Ramos (cell line): ENCODE data around the gene ENPP4.
"Not testable (repeated sequence)": the region's sequence is repeated elsewhere in the genome, so short reads cannot be mapped to it uniquely, and the experiment has no call there.

ENCODE experiments used
- in situ Hi-C: fragments of 300-500 bp; cut with MboI; formaldehyde crosslinking; loops from one replicate; pipeline ENCODE4 v1.14.3; 2022; ENCODE audit warnings: low sequenced_read_pairs; ENCODE audit not compliant: unreplicated experiment

ENPP4 gene, protein sequence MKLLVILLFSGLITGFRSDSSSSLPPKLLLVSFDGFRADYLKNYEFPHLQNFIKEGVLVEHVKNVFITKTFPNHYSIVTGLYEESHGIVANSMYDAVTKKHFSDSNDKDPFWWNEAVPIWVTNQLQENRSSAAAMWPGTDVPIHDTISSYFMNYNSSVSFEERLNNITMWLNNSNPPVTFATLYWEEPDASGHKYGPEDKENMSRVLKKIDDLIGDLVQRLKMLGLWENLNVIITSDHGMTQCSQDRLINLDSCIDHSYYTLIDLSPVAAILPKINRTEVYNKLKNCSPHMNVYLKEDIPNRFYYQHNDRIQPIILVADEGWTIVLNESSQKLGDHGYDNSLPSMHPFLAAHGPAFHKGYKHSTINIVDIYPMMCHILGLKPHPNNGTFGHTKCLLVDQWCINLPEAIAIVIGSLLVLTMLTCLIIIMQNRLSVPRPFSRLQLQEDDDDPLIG

DNA sequence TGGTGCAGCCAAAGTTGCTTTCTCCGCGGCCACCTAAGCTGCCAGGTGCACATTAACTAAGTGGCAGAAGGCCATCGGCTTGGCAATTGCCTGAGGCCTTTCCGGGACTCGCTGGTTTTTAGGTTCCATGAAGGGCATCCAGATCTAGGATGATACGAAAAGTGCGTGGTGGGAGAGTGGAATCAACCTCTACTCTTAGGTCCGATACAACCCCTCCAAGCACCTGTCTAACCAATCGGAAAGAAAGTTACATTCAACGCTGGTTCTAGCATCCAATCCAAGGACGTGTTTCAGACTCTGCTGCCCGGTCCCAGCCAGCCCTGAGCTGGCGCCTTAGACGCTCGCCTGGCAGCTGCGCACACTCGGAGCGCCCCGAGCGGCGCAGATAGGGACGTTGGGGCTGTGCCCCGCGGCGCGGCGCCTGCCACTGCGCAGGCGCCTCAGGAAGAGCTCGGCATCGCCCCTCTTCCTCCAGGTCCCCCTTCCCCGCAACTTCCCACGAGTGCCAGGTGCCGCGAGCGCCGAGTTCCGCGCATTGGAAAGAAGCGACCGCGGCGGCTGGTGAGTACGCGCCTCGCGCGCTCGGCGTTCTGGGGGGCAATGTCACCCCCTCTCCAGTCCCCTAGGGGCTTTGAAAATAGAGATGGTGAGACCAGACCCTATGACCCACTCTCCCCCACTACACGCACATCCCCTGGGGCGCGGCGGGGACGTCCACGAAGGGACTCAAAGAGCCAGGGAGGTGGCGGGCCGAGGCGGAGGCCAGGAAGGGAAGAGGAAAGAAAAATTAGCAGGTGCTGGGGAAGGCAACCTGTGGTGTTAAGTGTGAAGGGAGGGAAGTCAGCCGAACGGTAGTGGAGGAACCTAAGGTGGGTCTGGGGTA lies at the start of gene ENPP4:
Gene ENPP4, plus strand, starts transcription at position 361 of the 883 bp plus-strand sequence. CDS start 9,595 bp downstream, outside the sequence.
- in situ Hi-C loops, result no loop called here

- in situ Hi-C loops, result loop anchor here (25.0 kb wide), 1 partner anchor 707 kb away; the partner anchor contains the start of gene MEP1A
Measured at GRCh38 chr6:46080111-46080510, 49.7 kb upstream of the ENPP4 start.

DNA sequence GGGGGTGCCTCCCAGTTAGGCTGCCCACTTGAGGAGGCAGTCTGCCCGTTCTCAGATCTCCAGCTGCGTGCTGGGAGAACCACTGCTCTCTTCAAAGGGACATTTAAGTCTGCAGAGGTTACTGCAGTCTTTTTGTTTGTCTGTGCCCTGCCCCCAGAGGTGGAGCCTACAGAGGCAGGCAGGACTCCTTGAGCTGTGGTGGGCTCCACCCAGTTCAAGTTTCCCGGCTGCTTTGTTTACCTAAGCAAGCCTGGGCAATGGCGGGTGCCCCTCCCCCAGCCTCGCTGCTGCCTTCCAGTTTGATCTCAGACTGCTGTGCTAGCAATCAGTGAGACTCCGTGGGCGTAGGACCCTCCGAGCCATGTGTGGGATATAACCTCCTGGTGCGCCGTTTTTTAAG lies 44.1 kb upstream of the ENPP4 start:
- in situ Hi-C loops, result loop anchor here (25.0 kb wide), 1 partner anchor 702 kb away; the partner anchor contains the start of gene MEP1A

- in situ Hi-C loops, result loop anchor here (5.0 to 25.0 kb wide), 2 partner anchors 322 to 697 kb away; partner anchors contain the start of gene MEP1A
Measured at GRCh38 chr6:46090115-46091079, 39.4 kb upstream of the ENPP4 start.

GRCh38 chr6:46091080-46091478 lies 38.7 kb upstream of the ENPP4 start:
- in situ Hi-C loops, result loop anchor here (5.0 to 25.0 kb wide), 2 partner anchors 321 to 696 kb away; partner anchors contain the start of gene MEP1A

- in situ Hi-C loops, result loop anchor here (25.0 kb wide), 1 partner anchor 692 kb away; the partner anchor contains the start of gene MEP1A
Measured at GRCh38 chr6:46095251-46095650, 34.5 kb upstream of the ENPP4 start.

DNA sequence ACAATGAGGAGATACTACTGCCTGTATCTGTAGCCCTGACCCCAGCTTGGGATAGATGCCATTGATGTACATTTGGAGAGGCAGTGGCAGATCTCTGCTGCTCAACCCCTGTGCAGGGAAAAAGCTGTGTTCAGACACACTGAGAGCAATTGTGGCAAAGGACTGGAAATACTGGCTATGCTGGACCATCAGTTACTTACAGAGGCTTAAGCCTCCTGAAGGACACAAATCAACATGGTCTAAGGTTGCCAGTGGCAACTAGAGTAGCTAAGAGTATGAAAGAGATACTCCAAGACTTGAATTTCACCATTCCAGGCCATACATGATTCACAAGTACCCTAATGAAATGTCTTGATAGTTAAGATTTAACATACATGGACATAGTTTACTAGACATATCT lies 32.4 kb upstream of the ENPP4 start:
- in situ Hi-C loops, result loop anchor here (25.0 kb wide), 1 partner anchor 690 kb away; the partner anchor contains the start of gene MEP1A

- in situ Hi-C loops, result loop anchor here (25.0 kb wide), 1 partner anchor 689 kb away; the partner anchor contains the start of gene MEP1A
Measured at GRCh38 chr6:46098678-46099077, 31.1 kb upstream of the ENPP4 start.

GRCh38 chr6:46099952-46100351 lies 29.8 kb upstream of the ENPP4 start:
- in situ Hi-C loops, result loop anchor here (25.0 kb wide), 1 partner anchor 687 kb away; the partner anchor contains the start of gene MEP1A

- in situ Hi-C loops, result no loop called here
Measured at GRCh38 chr6:46102123-46102522, 27.7 kb upstream of the ENPP4 start.

DNA sequence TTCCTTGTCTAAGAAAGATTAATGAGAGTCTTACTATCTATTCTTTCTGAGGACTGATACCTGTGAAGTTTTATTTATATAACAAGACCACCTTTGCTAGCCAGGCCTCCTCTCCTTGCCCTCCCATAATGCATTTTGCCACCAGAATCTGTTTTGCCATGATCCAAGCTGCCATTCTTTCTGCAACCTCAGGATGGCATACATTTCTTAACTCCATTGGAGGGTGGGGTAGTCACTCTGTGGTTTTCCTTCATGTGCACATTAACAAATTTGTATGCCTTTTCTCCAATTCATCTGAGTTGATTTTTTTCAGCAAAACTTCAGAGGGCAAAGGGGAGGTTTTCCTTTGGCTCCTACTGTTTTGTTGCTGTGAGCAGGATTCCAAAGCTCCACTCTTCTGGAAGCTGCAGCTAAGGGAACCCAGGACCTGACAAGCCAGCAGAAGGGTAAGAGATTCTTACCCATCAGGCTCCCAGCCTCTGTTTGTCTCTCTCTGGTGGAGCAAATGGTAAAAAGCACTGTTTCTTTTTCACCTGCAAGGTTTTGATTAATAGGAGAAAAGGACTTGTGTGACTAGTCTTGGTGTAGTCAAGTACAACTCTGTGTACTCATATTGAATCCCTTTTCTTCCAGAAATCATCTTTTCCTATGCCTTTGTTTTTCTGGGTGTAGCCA lies 26.2 kb upstream of the ENPP4 start:
- in situ Hi-C loops, result no loop called here

DNA sequence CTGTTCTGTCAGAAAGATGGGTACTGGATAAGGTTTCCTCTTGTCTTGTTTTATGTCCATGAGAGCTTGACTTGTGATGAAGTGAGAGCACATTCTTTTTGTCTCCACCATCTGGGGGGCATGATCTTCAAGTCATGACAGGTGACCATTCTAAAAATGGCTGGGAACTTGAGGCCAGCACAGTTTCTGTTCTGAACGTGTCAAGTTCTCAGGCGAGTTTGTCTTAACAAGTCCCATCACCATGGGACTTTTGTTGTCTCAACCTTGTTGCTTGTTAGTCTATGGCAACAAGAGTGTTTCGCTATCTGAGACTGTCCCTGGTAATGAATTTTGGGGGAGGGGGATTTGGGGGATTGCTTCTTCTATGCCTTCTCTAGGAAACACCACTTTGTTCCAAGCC lies 25.6 kb upstream of the ENPP4 start:
- in situ Hi-C loops, result no loop called here

- in situ Hi-C loops, result no loop called here
Measured at GRCh38 chr6:46105568-46105967, 24.2 kb upstream of the ENPP4 start.

DNA sequence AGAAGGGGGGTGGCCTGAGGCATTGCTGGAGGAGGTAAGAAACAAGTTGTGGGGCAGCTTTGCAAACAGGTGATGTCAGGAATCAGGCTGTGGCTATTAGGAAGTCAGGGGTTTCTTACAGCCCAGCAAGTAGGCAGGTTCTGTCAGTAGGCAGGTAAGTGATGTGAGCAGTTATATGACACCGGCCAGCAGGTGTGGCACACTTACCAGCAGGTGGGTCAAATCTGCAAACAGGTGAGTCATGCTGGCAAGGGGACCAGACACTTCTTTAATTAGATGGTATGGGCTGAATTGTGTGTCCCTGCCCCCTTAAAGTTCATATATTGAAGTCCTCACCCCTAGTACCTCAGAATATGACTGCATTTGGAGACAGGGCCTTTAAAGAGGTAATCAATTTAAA lies 16.4 kb upstream of the ENPP4 start:
- in situ Hi-C loops, result no loop called here

GRCh38 chr6:46115634-46116033 lies 14.2 kb upstream of the ENPP4 start:
- in situ Hi-C loops, result no loop called here

DNA sequence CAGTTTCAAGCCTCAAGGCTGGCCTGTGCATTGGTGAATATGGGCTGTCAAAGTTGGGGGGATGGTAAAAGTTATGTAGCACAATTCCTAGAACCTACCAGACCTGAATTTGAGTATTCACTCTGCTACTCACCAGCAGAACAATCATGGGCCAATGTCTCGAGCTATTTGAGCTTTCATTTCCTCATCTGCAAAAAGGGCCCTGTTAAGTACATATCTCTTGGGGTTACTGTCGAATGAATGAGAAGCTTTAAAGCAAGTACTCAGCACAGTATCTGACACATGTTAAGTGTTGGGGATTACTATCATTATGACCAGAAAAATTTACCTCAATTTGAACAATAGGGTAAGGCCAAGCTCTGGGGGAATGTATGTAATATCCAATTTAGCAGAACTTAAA lies 13.5 kb upstream of the ENPP4 start:
- in situ Hi-C loops, result no loop called here

DNA sequence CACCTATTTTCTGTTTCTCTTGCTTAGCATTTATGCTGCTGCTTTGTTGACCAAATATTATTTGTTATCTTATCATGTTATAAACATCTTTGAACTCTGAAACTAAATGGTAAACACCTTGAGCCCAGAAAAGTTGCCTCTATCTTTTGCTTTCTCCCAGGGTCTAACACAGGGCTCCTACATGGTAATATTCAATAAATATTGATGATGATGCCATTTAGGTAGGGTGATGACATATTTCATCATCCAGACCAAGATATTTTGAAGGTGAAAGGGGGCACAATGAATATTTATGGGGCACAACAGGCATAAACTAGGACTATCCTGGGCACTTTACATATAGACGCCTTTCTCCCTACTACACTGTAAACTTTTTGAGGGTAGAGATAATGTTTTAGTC lies 11.6 kb upstream of the ENPP4 start:
- in situ Hi-C loops, result no loop called here

DNA sequence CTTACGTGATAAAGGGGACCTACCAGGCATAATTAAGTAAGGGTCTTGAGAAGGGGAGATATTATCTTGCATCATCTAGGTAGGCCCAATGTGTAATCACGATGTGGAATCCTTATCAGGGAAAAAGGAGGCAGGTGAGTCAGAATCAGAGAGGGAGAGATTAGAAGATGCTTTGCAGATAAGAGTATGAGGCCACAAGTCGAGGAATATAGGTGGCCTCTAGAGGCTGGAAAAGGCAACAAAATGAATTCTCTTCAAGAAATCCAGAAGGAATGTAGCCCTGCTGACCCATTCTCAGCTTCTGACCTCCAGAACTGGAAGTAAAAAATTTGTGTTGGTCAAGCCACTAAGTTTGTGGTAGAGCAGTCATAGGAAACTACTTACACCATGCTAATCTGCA lies 11.0 kb upstream of the ENPP4 start:
- in situ Hi-C loops, result no loop called here

- in situ Hi-C loops, result not testable (repeated sequence)
Measured at GRCh38 chr6:46119679-46120078, 10.1 kb upstream of the ENPP4 start.
